ENCODE results near the gene RBMY1D.

RBMY1D gene

DNA sequence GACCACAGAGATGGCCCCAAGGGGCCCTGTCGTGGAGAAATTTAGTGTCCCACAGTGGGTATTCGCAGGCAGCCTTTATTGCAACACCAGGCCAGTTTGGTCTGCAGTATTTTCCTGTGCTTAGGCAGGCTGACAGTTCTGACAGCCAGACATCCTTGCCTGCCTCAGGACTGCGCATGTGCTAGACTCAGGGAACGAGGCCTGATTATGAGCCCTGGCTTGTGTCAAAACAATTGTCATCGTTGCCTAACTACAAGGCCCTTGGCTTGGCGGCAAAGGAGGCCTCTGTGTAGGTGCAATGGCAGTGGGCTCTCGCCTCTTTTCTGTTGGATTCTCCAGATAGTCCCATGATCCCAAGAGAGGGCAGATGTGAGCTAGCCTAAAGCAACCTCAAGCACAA lies 59.3 kb downstream of the RBMY1D start:
- H3K36me3 ChIP-seq (ENCODE audit: control insufficient read depth, insufficient read depth, low read length) = no peaks in the 10 kb centered on the region
- H3K4me3 ChIP-seq (replicated peaks; ENCODE audit: low read depth, low read length) = no peak overlapping the region
- DNase-seq (ENCODE audit: extremely low read depth, insufficient read length) = no peak
- H3K27me3 ChIP-seq (replicated peaks; ENCODE audit: control insufficient read depth, insufficient read depth, low read length) = no peaks in the 10 kb centered on the region
- TF ChIP-seq, protein P1, sequence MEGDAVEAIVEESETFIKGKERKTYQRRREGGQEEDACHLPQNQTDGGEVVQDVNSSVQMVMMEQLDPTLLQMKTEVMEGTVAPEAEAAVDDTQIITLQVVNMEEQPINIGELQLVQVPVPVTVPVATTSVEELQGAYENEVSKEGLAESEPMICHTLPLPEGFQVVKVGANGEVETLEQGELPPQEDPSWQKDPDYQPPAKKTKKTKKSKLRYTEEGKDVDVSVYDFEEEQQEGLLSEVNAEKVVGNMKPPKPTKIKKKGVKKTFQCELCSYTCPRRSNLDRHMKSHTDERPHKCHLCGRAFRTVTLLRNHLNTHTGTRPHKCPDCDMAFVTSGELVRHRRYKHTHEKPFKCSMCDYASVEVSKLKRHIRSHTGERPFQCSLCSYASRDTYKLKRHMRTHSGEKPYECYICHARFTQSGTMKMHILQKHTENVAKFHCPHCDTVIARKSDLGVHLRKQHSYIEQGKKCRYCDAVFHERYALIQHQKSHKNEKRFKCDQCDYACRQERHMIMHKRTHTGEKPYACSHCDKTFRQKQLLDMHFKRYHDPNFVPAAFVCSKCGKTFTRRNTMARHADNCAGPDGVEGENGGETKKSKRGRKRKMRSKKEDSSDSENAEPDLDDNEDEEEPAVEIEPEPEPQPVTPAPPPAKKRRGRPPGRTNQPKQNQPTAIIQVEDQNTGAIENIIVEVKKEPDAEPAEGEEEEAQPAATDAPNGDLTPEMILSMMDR (IDR thresholded peaks at IDR 0.05; ENCODE audit: insufficient read depth, low read length, poor library complexity, severe bottlenecking) = no peak

Measured in GM06990 (cell line).